Measurements from ENCODE around the gene NGEF. TPM values are rescaled to one million over a fixed set of nuclear protein-coding genes. Genes with fewer than 3 reads are reported as not detected.

Gene NGEF
- total RNA-seq, 4 donors from 2014 or later, result 14.4 to 25.0 (median 17.9) TPM

GRCh38 chr2:232865165-232865564, 147.9 kb downstream of the NGEF start:
- no peak overlapping the region for H3K27ac ChIP-seq
- no peaks in the 10 kb centered on the region for H3K9me3 ChIP-seq
- H3K27me3 ChIP-seq, result no peaks in the 10 kb centered on the region
- no peak for DNase-seq (ENCODE audit: low spot score in 2 of 2)
- TF ChIP-seq POLR2AphosphoS5 (IDR thresholded peaks at IDR 0.05) (no peak), POLR2A (IDR thresholded peaks at IDR 0.05) (no peak), EP300 (IDR thresholded peaks at IDR 0.05) (no peak)
- TF ChIP-seq, protein P1, sequence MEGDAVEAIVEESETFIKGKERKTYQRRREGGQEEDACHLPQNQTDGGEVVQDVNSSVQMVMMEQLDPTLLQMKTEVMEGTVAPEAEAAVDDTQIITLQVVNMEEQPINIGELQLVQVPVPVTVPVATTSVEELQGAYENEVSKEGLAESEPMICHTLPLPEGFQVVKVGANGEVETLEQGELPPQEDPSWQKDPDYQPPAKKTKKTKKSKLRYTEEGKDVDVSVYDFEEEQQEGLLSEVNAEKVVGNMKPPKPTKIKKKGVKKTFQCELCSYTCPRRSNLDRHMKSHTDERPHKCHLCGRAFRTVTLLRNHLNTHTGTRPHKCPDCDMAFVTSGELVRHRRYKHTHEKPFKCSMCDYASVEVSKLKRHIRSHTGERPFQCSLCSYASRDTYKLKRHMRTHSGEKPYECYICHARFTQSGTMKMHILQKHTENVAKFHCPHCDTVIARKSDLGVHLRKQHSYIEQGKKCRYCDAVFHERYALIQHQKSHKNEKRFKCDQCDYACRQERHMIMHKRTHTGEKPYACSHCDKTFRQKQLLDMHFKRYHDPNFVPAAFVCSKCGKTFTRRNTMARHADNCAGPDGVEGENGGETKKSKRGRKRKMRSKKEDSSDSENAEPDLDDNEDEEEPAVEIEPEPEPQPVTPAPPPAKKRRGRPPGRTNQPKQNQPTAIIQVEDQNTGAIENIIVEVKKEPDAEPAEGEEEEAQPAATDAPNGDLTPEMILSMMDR (IDR thresholded peaks at IDR 0.05), result no peak
- no peak overlapping the region for H3K4me3 ChIP-seq
- H3K36me3 ChIP-seq, result peaks cover 16% of the 10 kb centered on the region
- 88% methylated on average over 1 of the region's 1 CpG for WGBS
- no peaks in the 10 kb centered on the region for H3K4me1 ChIP-seq

DNA sequence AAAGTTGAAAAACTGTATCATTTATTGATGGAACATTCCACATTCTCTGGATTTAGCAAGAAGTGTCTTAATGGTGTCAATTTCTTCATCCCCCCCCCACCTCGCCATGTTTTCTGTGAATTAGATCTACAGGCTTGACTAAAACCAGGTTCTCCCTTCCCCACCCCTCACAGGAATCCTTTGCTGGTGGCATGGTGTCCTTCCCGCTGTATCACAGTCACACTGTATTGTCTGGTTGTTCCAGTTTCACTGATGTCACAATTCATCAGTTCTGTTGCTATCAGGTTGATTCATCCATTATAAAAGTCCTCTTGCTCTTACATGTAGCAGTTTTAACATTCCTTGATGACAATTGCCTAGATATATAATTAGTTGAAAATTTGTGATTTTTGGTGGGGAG, 149.1 kb downstream of the NGEF start:
- Histone ChIP-seq H3K4me3 (no peak overlapping the region), H3K27me3 (no peaks in the 10 kb centered on the region), H3K27ac (no peak overlapping the region), H3K4me1 (no peaks in the 10 kb centered on the region), H3K9me3 (no peaks in the 10 kb centered on the region), H3K36me3 (peaks cover 26% of the 10 kb centered on the region)
- DNase-seq (ENCODE audit: low spot score in 2 of 2), result peak in 1 of 2 donors; percentile 20
- TF ChIP-seq EP300 (IDR thresholded peaks at IDR 0.05), result no peak
- 91% methylated on average over 2 of the region's 2 CpGs for WGBS

- 95% methylated on average over 5 of the region's 5 CpGs for WGBS
- Histone ChIP-seq H3K27me3 (no peaks in the 10 kb centered on the region), H3K27ac (no peak overlapping the region), H3K4me3 (no peak overlapping the region), H3K36me3 (peaks cover 52% of the 10 kb centered on the region), H3K4me1 (no peaks in the 10 kb centered on the region), H3K9me3 (no peaks in the 10 kb centered on the region)
- TF ChIP-seq, protein P1 (IDR thresholded peaks at IDR 0.05), result no peak
- no peak for TF ChIP-seq POLR2A (IDR thresholded peaks at IDR 0.05)
- TF ChIP-seq EP300 (IDR thresholded peaks at IDR 0.05), result no peak
- no peak for TF ChIP-seq POLR2AphosphoS5 (IDR thresholded peaks at IDR 0.05)
- DNase-seq (ENCODE audit: low spot score in 2 of 2), result no peak
These were observed 151.7 kb downstream of the NGEF start for GRCh38 chr2:232861353-232861752.

GRCh38 chr2:232860593-232861241, 152.3 kb downstream of the NGEF start:
- Histone ChIP-seq H3K27ac (no peak overlapping the region), H3K9me3 (no peaks in the 10 kb centered on the region), H3K27me3 (no peaks in the 10 kb centered on the region), H3K36me3 (peaks cover 59% of the 10 kb centered on the region), H3K4me3 (no peak overlapping the region), H3K4me1 (no peaks in the 10 kb centered on the region)
- DNase-seq (ENCODE audit: low spot score in 2 of 2), result no peak
- 89% methylated on average over 9 of the region's 9 CpGs for WGBS
- TF ChIP-seq EP300 (IDR thresholded peaks at IDR 0.05) (no peak), POLR2AphosphoS5 (IDR thresholded peaks at IDR 0.05) (no peak), POLR2A (IDR thresholded peaks at IDR 0.05) (no peak)
- TF ChIP-seq, protein P1 (IDR thresholded peaks at IDR 0.05), result no peak

- H3K4me3 ChIP-seq, result no peak overlapping the region
- DNase-seq (ENCODE audit: low spot score in 2 of 2), result no peak
- H3K9me3 ChIP-seq, result no peaks in the 10 kb centered on the region
- no peaks in the 10 kb centered on the region for H3K4me1 ChIP-seq
- 75% methylated on average over 4 of the region's 4 CpGs for WGBS
- no peak overlapping the region for H3K27ac ChIP-seq
- peaks cover 66% of the 10 kb centered on the region for H3K36me3 ChIP-seq
- no peaks in the 10 kb centered on the region for H3K27me3 ChIP-seq
- TF ChIP-seq, protein P1 (IDR thresholded peaks at IDR 0.05), result no peak
- TF ChIP-seq POLR2AphosphoS5 (IDR thresholded peaks at IDR 0.05), result no peak
- no peak for TF ChIP-seq POLR2A (IDR thresholded peaks at IDR 0.05)
- TF ChIP-seq EP300 (IDR thresholded peaks at IDR 0.05), result no peak
These were observed 153.6 kb downstream of the NGEF start for GRCh38 chr2:232859385-232859916.

Measured in suprapubic skin (tissue), 4 donors.